SU-DHL-6 (cell line): Measurements from ENCODE around the gene CPNE4.

Source experiments
- H2AFZ ChIP-seq: fragments of 200-600 bp; sonication (generic); 2 replicates; pipeline ENCODE4 v1.6.1; 2014; ENCODE audit warnings: low read depth, mild to moderate bottlenecking, moderate library complexity, mixed read lengths, antibody characterized with exemption, low read length; ENCODE audit not compliant: severe bottlenecking
- H3F3A ChIP-seq: fragments of 200-600 bp; shearing (Covaris generic); 2 replicates; pipeline ENCODE4 v1.6.0; 2016; ENCODE audit warnings: antibody characterized with exemption, mild to moderate bottlenecking; ENCODE audit not compliant: insufficient read depth
- H3K27ac ChIP-seq: fragments of 200-600 bp; sonication (generic); 2 replicates; pipeline ENCODE4 v1.5.1; 2016; ENCODE audit warnings: low read depth, mild to moderate bottlenecking, low read length, moderate library complexity, mixed read lengths
- H3K27me3 ChIP-seq: fragments of 200-600 bp; sonication (generic), shearing (Covaris generic); 2 replicates; pipeline ENCODE4 v1.6.0; 2014; ENCODE audit warnings: mild to moderate bottlenecking, low read length
- H3K36me3 ChIP-seq: fragments of 200-600 bp; sonication (generic); 2 replicates; pipeline ENCODE4 v1.6.1; 2014; ENCODE audit warnings: mild to moderate bottlenecking, low read length, mixed read lengths
- H3K4me2 ChIP-seq: fragments of 300-600, 200-600 bp; shearing (Covaris generic), sonication (generic); 2 replicates; pipeline ENCODE4 v1.6.0; 2014; ENCODE audit warnings: low read length, low read depth, mild to moderate bottlenecking; ENCODE audit not compliant: poor library complexity, severe bottlenecking
- H3K4me3 ChIP-seq: fragments of 200-600 bp; sonication (generic); 2 replicates; pipeline ENCODE4 v1.5.1; 2014; ENCODE audit warnings: antibody characterized with exemption, low read length, mild to moderate bottlenecking, mixed read lengths; ENCODE audit not compliant: insufficient read depth, poor library complexity, severe bottlenecking
- H3K79me2 ChIP-seq: fragments of 200-600 bp; sonication (generic); 2 replicates; pipeline ENCODE4 v1.6.1; 2014; ENCODE audit warnings: mild to moderate bottlenecking, low read length, moderate library complexity; ENCODE audit not compliant: insufficient read depth
- H3K9ac ChIP-seq: fragments of 200-600 bp; sonication (generic); 2 replicates; pipeline ENCODE4 v1.7.0; 2014; ENCODE audit warnings: mild to moderate bottlenecking, low read length
- H3K9me2 ChIP-seq: fragments of 200-600 bp; sonication (generic); replicated peaks from 2 replicates; pipeline ENCODE4 v1.6.1; 2014; ENCODE audit warnings: low read length; ENCODE audit not compliant: insufficient read depth
- H3K9me3 ChIP-seq: fragments of 200-600 bp; sonication (generic); 2 replicates; pipeline ENCODE4 v1.6.1; 2014; ENCODE audit warnings: low read length, mixed read lengths; ENCODE audit not compliant: insufficient read depth
- H4K20me1 ChIP-seq: fragments of 200-600 bp; sonication (generic); 2 replicates; pipeline ENCODE4 v1.6.1; 2014; ENCODE audit warnings: low read depth, mild to moderate bottlenecking, antibody characterized with exemption, low read length, moderate library complexity, mixed read lengths
- CTCF ChIP-seq: fragments of 200-600 bp; sonication (generic); IDR thresholded peaks from one replicate; pipeline ENCODE4 v1.5.1; 2017; ENCODE audit warnings: antibody characterized with exemption, mild to moderate bottlenecking, low read length, moderate library complexity; ENCODE audit not compliant: insufficient read depth, poor library complexity, severe bottlenecking
- EZH2phosphoT487 ChIP-seq: fragments of 200-600 bp; sonication (generic), shearing (Covaris generic); conservative IDR thresholded peaks from 2 replicates; pipeline ENCODE4 v1.6.1; 2018; ENCODE audit warnings: mild to moderate bottlenecking, antibody characterized with exemption, low read length, moderate library complexity, mixed read lengths

The CPNE4 gene

GRCh38 chr3:131530843-131531242, 504.0 kb downstream of the CPNE4 start:
- H3K27me3 ChIP-seq, result no peaks in the 10 kb centered on the region
- no peaks in the 10 kb centered on the region for H3K36me3 ChIP-seq
- no peaks in the 10 kb centered on the region for H3K9me3 ChIP-seq
- H3K27ac ChIP-seq, result no peak overlapping the region
- H3F3A ChIP-seq, result no peaks in the 10 kb centered on the region
- no peaks in the 10 kb centered on the region for H3K79me2 ChIP-seq
- no peak overlapping the region for H3K4me3 ChIP-seq
- H3K9me2 ChIP-seq, result no peaks in the 10 kb centered on the region
- TF ChIP-seq CTCF (no peak), EZH2phosphoT487 (no peak)
- H3K4me2 ChIP-seq, result no peak overlapping the region
- no peak overlapping the region for H3K9ac ChIP-seq
- H4K20me1 ChIP-seq, result no peaks in the 10 kb centered on the region
- no peak overlapping the region for H2AFZ ChIP-seq

- Histone ChIP-seq H3K79me2 (no peaks in the 10 kb centered on the region), H3K27me3 (no peaks in the 10 kb centered on the region), H3F3A (no peaks in the 10 kb centered on the region), H3K4me2 (no peak overlapping the region), H3K9me2 (no peaks in the 10 kb centered on the region), H3K36me3 (no peaks in the 10 kb centered on the region), H2AFZ (no peak overlapping the region), H3K9ac (no peak overlapping the region), H4K20me1 (no peaks in the 10 kb centered on the region), H3K9me3 (no peaks in the 10 kb centered on the region), H3K27ac (no peak overlapping the region), H3K4me3 (no peak overlapping the region)
- TF ChIP-seq EZH2phosphoT487 (no peak), CTCF (no peak)
Measured at GRCh38 chr3:131530388-131530787, 504.4 kb downstream of the CPNE4 start.

- Histone ChIP-seq H3K27ac (no peak overlapping the region), H3K79me2 (no peaks in the 10 kb centered on the region), H3K9me3 (no peaks in the 10 kb centered on the region), H3K4me3 (no peak overlapping the region), H3K9me2 (no peaks in the 10 kb centered on the region), H3K36me3 (no peaks in the 10 kb centered on the region), H3K27me3 (no peaks in the 10 kb centered on the region), H3K9ac (no peak overlapping the region), H3K4me2 (no peak overlapping the region), H4K20me1 (no peaks in the 10 kb centered on the region), H3F3A (no peaks in the 10 kb centered on the region), H2AFZ (no peak overlapping the region)
- TF ChIP-seq EZH2phosphoT487 (no peak), CTCF (no peak)
Measured at GRCh38 chr3:131526801-131527347, 507.9 kb downstream of the CPNE4 start.
